ENCODE data around the gene ZC3H15.

The ZC3H15 gene

GRCh38 chr2:186522450-186522849 is 36.4 kb downstream of the ZC3H15 start:
- no peak overlapping the region for H3K27ac ChIP-seq (ENCODE audit: low read depth, low read length)

GRCh38 chr2:186523791-186524190 is 37.7 kb downstream of the ZC3H15 start:
- H3K27ac ChIP-seq (ENCODE audit: low read depth, low read length) = no peak overlapping the region
- peaks cover 19% of the 10 kb centered on the region for H3K36me3 ChIP-seq (ENCODE audit: control insufficient read depth, low read length)
- no peak overlapping the region for H3K4me3 ChIP-seq (ENCODE audit: low read length)
- no peak overlapping the region for H3K4me2 ChIP-seq (ENCODE audit: low read length)
- peaks cover 6% of the 10 kb centered on the region for H3F3A ChIP-seq (ENCODE audit: control insufficient read depth, insufficient read depth)
- H3K9me3 ChIP-seq (ENCODE audit: control insufficient read depth, insufficient read depth, low read length) = no peaks in the 10 kb centered on the region
- H3K27me3 ChIP-seq (ENCODE audit: control insufficient read depth, low read length) = no peaks in the 10 kb centered on the region
- TF ChIP-seq CTCF (IDR thresholded peaks at IDR 0.05; ENCODE audit: low read depth, low read length, poor library complexity, severe bottlenecking) (no peak), EZH2phosphoT487 (IDR thresholded peaks at IDR 0.05; ENCODE audit: borderline replicate concordance, low read length) (no peak)
- no peaks in the 10 kb centered on the region for H3K9me2 ChIP-seq (replicated peaks; ENCODE audit: control insufficient read depth, low read length)
- H3K4me1 ChIP-seq (ENCODE audit: control insufficient read depth, low read length) = no peaks in the 10 kb centered on the region
- no peaks in the 10 kb centered on the region for H4K20me1 ChIP-seq (ENCODE audit: control insufficient read depth, insufficient read depth, low read depth, low read length)
- no peaks in the 10 kb centered on the region for H3K79me2 ChIP-seq (ENCODE audit: control insufficient read depth, low read length)

More at GRCh38 chr2:186522450-186522849, 36.4 kb downstream of the ZC3H15 start:
- Histone ChIP-seq H3F3A (ENCODE audit: control insufficient read depth, insufficient read depth) (peaks cover 6% of the 10 kb centered on the region), H3K27me3 (ENCODE audit: control insufficient read depth, low read length) (no peaks in the 10 kb centered on the region), H3K36me3 (ENCODE audit: control insufficient read depth, low read length) (peaks cover 28% of the 10 kb centered on the region), H4K20me1 (ENCODE audit: control insufficient read depth, insufficient read depth, low read depth, low read length) (no peaks in the 10 kb centered on the region), H3K4me1 (ENCODE audit: control insufficient read depth, low read length) (no peaks in the 10 kb centered on the region), H3K4me3 (ENCODE audit: low read length) (no peak overlapping the region), H3K9me3 (ENCODE audit: control insufficient read depth, insufficient read depth, low read length) (no peaks in the 10 kb centered on the region), H3K4me2 (ENCODE audit: low read length) (no peak overlapping the region), H3K9me2 (replicated peaks; ENCODE audit: control insufficient read depth, low read length) (no peaks in the 10 kb centered on the region), H3K79me2 (ENCODE audit: control insufficient read depth, low read length) (no peaks in the 10 kb centered on the region)
- TF ChIP-seq EZH2phosphoT487 (IDR thresholded peaks at IDR 0.05; ENCODE audit: borderline replicate concordance, low read length) (no peak), CTCF (IDR thresholded peaks at IDR 0.05; ENCODE audit: low read depth, low read length, poor library complexity, severe bottlenecking) (no peak)

DNA sequence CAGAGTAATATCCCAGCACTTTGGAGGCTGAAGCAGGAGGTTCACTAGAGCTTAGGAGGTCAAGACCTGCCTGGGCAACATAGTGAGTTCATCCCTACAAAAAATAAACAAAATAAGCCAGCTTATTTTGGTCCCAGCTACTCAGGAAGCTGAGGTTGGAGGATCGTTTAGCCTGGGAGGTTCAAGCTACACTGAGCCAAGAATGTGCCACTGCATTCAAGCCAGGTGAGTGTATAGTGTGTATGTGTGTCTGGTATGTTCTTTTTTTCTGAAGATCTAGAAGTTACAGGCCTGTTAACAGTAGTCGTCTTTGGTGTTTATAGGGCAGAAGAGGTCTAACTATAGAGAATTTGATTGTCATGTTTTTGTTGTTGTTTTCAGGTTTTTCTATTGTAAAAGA is 40.2 kb downstream of the ZC3H15 start:
- Histone ChIP-seq H3K4me3 (ENCODE audit: low read length) (no peak overlapping the region), H3K36me3 (ENCODE audit: control insufficient read depth, low read length) (no peaks in the 10 kb centered on the region), H3K4me1 (ENCODE audit: control insufficient read depth, low read length) (no peaks in the 10 kb centered on the region), H4K20me1 (ENCODE audit: control insufficient read depth, insufficient read depth, low read depth, low read length) (no peaks in the 10 kb centered on the region), H3K9me2 (replicated peaks; ENCODE audit: control insufficient read depth, low read length) (no peaks in the 10 kb centered on the region), H3F3A (ENCODE audit: control insufficient read depth, insufficient read depth) (no peaks in the 10 kb centered on the region), H3K79me2 (ENCODE audit: control insufficient read depth, low read length) (no peaks in the 10 kb centered on the region), H3K4me2 (ENCODE audit: low read length) (no peak overlapping the region), H3K27me3 (ENCODE audit: control insufficient read depth, low read length) (no peaks in the 10 kb centered on the region), H3K27ac (ENCODE audit: low read depth, low read length) (no peak overlapping the region), H3K9me3 (ENCODE audit: control insufficient read depth, insufficient read depth, low read length) (no peaks in the 10 kb centered on the region)
- TF ChIP-seq EZH2phosphoT487 (IDR thresholded peaks at IDR 0.05; ENCODE audit: borderline replicate concordance, low read length) (no peak), CTCF (IDR thresholded peaks at IDR 0.05; ENCODE audit: low read depth, low read length, poor library complexity, severe bottlenecking) (no peak)

- no peaks in the 10 kb centered on the region for H4K20me1 ChIP-seq (ENCODE audit: control insufficient read depth, insufficient read depth, low read depth, low read length)
- no peaks in the 10 kb centered on the region for H3K9me2 ChIP-seq (replicated peaks; ENCODE audit: control insufficient read depth, low read length)
- H3K79me2 ChIP-seq (ENCODE audit: control insufficient read depth, low read length) = no peaks in the 10 kb centered on the region
- no peaks in the 10 kb centered on the region for H3K36me3 ChIP-seq (ENCODE audit: control insufficient read depth, low read length)
- no peak overlapping the region for H3K4me3 ChIP-seq (ENCODE audit: low read length)
- no peaks in the 10 kb centered on the region for H3F3A ChIP-seq (ENCODE audit: control insufficient read depth, insufficient read depth)
- no peak for TF ChIP-seq EZH2phosphoT487 (IDR thresholded peaks at IDR 0.05; ENCODE audit: borderline replicate concordance, low read length)
- no peak for TF ChIP-seq CTCF (IDR thresholded peaks at IDR 0.05; ENCODE audit: low read depth, low read length, poor library complexity, severe bottlenecking)
- no peaks in the 10 kb centered on the region for H3K4me1 ChIP-seq (ENCODE audit: control insufficient read depth, low read length)
- no peak overlapping the region for H3K4me2 ChIP-seq (ENCODE audit: low read length)
- H3K27ac ChIP-seq (ENCODE audit: low read depth, low read length) = no peak overlapping the region
- no peaks in the 10 kb centered on the region for H3K27me3 ChIP-seq (ENCODE audit: control insufficient read depth, low read length)
- no peaks in the 10 kb centered on the region for H3K9me3 ChIP-seq (ENCODE audit: control insufficient read depth, insufficient read depth, low read length)
Observed at GRCh38 chr2:186530314-186530713, 44.3 kb downstream of the ZC3H15 start.
